ENCODE data around the gene ZDHHC9.

ZDHHC9 gene

GRCh38 chrX:129781134-129781672, 62.5 kb downstream of the ZDHHC9 start:
- Histone ChIP-seq H3K9me3 (no peaks in the 10 kb centered on the region), H3K4me3 (ENCODE audit: low read depth, low read length) (no peak overlapping the region), H3K4me1 (no peaks in the 10 kb centered on the region), H3K36me3 (no peaks in the 10 kb centered on the region), H3K27me3 (no peaks in the 10 kb centered on the region)
- DNase-seq = no peak
- TF ChIP-seq CTCF (IDR thresholded peaks at IDR 0.05; ENCODE audit: low read depth, low read length) = no peak

GRCh38 chrX:129780441-129781105, 63.1 kb downstream of the ZDHHC9 start:
- Histone ChIP-seq H3K9me3 (no peaks in the 10 kb centered on the region), H3K4me1 (no peaks in the 10 kb centered on the region), H3K36me3 (no peaks in the 10 kb centered on the region), H3K4me3 (ENCODE audit: low read depth, low read length) (no peak overlapping the region), H3K27me3 (no peaks in the 10 kb centered on the region)
- DNase-seq = no peak
- TF ChIP-seq CTCF (IDR thresholded peaks at IDR 0.05; ENCODE audit: low read depth, low read length) = no peak

- Histone ChIP-seq H3K4me3 (ENCODE audit: low read depth, low read length) (no peak within 1 kb of the TSS), H3K36me3 (no peaks in the 10 kb centered on the region), H3K9me3 (no peaks in the 10 kb centered on the region), H3K27me3 (no peaks in the 10 kb centered on the region), H3K4me1 (no peaks in the 10 kb centered on the region)
- no peak for TF ChIP-seq CTCF (IDR thresholded peaks at IDR 0.05; ENCODE audit: low read depth, low read length)
- DNase-seq = no peak
Observed at GRCh38 chrX:129779747-129780146, 63.9 kb downstream of the ZDHHC9 start, which contains the start of gene SASH3. TSS of gene SASH3 (plus strand) at chrX:129779949. CDS start at chrX:129780098, 149 bp downstream.

GRCh38 chrX:129779086-129779672, 64.5 kb downstream of the ZDHHC9 start:
- no peak overlapping the region for H3K4me3 ChIP-seq (ENCODE audit: low read depth, low read length)
- no peaks in the 10 kb centered on the region for H3K9me3 ChIP-seq
- H3K27me3 ChIP-seq = no peaks in the 10 kb centered on the region
- no peak for DNase-seq
- no peaks in the 10 kb centered on the region for H3K36me3 ChIP-seq
- H3K4me1 ChIP-seq = no peaks in the 10 kb centered on the region
- TF ChIP-seq CTCF (IDR thresholded peaks at IDR 0.05; ENCODE audit: low read depth, low read length) = no peak

DNA sequence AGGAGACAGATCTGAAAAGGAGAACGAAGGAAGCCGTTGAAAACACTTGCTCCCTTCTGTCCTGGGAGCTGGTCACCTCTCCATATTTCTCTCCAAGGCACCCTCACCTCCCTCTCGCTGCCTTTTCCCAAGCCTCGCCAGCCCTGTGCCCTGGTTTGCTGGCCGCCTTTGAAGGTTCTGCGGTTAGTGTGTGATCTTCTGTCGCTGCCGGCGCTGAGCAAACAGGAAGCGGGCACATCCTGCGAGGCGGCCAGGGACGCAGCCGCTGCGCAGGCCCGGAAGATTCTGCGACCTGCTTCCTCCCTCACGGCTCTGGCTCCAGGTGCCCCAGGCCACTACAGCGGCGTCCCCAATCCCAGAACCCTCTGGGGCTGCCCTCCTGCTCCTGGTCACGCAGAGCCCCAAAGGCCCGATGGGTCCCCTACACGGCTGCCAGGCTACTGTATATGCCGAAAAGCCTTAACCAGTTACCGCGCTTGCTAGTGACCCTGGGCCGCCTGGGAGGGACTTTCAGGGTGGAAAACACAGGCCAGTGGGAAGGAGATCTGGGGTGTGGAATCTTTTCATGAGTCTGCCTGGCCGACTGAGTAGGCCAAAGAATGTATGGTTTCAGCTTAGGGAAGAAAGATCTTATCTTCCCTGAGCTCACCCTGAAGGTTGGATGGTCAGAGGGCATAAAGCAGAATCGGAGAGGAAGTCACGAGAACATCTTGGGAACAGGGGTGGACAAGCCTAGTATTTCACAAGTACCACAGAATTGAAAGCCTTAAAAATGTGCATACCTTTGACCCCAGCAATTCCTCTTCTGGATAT, 66.3 kb downstream of the ZDHHC9 start:
- DNase-seq = no peak
- Histone ChIP-seq H3K36me3 (no peaks in the 10 kb centered on the region), H3K27me3 (no peaks in the 10 kb centered on the region), H3K4me3 (ENCODE audit: low read depth, low read length) (no peak overlapping the region), H3K9me3 (no peaks in the 10 kb centered on the region), H3K4me1 (no peaks in the 10 kb centered on the region)
- TF ChIP-seq CTCF (IDR thresholded peaks at IDR 0.05; ENCODE audit: low read depth, low read length) = no peak

Measured in BE2C (cell line).